Neutrophil (primary cell): ENCODE data around the gene RNF144A.

Experiments used
- H3K27ac ChIP-seq: fragments of 200-600 bp; sonication (generic); 2 replicates; pipeline ENCODE4 v1.5.1; 2016; ENCODE audit warnings: mild to moderate bottlenecking, moderate library complexity
- H3K27me3 ChIP-seq: fragments of 200-600 bp; sonication (generic); 2 replicates; pipeline ENCODE4 v1.6.0; 2016; ENCODE audit warnings: mild to moderate bottlenecking
- H3K36me3 ChIP-seq: fragments of 200-600 bp; sonication (generic); 2 replicates; pipeline ENCODE4 v1.5.1; 2017
- H3K4me1 ChIP-seq, 2 experiments: fragments of 200-600 bp in 1 of 2; sonication (generic) in 1 of 2; 1 replicate in 1 of 2; 2 replicates in 1 of 2; pipeline versions ENCODE4 v1.5.1 to v1.6.1; 2013 to 2016; ENCODE audit warnings: low read depth in 1 of 2, low read length in 1 of 2, mild to moderate bottlenecking in 1 of 2, moderate library complexity in 1 of 2; ENCODE audit not compliant: control insufficient read depth in 1 of 2, insufficient read depth in 1 of 2
- H3K4me3 ChIP-seq, 2 experiments: fragments of 200-600 bp in 1 of 2; sonication (generic) in 1 of 2; 1 replicate in 1 of 2; 2 replicates in 1 of 2; pipeline ENCODE4 v1.5.1; 2013 to 2016; ENCODE audit warnings: low read depth in 1 of 2, low read length in 1 of 2, mild to moderate bottlenecking in 1 of 2, moderate library complexity in 1 of 2
- H3K9me3 ChIP-seq: fragments of 200-600 bp; sonication (generic); 2 replicates; pipeline ENCODE4 v1.5.1; 2016
- TF ChIP-seq, protein P1 (sequence below): fragments of 200-600 bp; sonication (generic); IDR thresholded peaks from 2 replicates; pipeline ENCODE4 v1.5.1; 2016; ENCODE audit warnings: antibody characterized with exemption

RNF144A gene

DNA sequence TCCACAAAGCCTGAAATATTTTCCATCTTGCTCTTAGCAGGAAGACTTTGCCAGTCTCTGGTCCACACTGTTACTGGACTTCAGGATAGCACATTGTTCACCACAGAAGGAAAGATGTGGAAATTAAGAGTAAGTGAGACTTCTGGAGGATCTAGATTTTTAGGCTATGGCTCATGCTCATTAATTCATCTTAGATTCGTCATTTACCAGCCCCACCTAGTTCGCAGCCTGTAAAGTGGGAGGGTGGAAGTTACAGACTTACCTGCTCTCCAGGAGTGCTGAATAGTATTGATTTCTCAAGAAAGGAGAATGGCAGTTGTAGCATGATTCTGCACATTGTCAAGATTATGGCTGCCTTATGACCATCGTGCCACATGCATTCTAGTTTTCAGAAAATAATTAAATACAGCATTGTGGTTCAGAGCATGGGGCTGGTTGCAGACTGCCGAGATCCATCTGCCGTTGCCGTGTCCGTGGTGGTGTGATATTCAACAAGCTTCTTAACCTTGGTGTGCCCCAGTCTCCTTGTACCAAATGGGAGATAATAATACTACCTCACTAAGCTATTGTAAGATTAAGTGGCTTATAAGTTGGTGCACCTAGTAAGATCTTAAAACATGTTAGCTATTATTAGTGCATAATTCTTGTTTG is 56.8 kb downstream of the RNF144A start:
- Histone ChIP-seq H3K27ac (no peak overlapping the region), H3K36me3 (peaks cover 5% of the 10 kb centered on the region), H3K4me3 (no peak overlapping the region)

DNA sequence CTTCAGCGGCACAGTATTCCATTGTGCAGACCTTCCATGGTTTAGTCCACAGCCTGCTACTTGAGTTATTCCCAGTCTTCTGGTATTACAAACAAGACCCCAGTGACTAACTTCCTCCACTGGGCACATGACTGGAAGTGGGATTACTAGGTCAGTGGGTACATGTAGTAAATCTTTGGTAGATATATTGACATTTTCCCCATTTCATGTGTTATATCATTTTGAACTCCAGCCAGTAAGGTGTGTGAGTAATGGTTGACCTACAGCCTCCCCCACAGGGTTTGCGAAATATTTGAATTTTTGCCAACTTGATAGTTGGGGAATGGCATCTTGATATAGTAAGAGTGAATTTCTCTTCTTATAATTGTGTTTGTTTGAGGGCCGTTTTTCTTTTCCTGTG is 58.8 kb downstream of the RNF144A start:
- peaks cover 5% of the 10 kb centered on the region for H3K36me3 ChIP-seq
- H3K27ac ChIP-seq = no peak overlapping the region
- TF ChIP-seq, protein P1, sequence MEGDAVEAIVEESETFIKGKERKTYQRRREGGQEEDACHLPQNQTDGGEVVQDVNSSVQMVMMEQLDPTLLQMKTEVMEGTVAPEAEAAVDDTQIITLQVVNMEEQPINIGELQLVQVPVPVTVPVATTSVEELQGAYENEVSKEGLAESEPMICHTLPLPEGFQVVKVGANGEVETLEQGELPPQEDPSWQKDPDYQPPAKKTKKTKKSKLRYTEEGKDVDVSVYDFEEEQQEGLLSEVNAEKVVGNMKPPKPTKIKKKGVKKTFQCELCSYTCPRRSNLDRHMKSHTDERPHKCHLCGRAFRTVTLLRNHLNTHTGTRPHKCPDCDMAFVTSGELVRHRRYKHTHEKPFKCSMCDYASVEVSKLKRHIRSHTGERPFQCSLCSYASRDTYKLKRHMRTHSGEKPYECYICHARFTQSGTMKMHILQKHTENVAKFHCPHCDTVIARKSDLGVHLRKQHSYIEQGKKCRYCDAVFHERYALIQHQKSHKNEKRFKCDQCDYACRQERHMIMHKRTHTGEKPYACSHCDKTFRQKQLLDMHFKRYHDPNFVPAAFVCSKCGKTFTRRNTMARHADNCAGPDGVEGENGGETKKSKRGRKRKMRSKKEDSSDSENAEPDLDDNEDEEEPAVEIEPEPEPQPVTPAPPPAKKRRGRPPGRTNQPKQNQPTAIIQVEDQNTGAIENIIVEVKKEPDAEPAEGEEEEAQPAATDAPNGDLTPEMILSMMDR = no peak
- H3K4me1 ChIP-seq = no peaks in the 10 kb centered on the region
- H3K9me3 ChIP-seq = no peaks in the 10 kb centered on the region
- no peak overlapping the region for H3K4me3 ChIP-seq
- no peaks in the 10 kb centered on the region for H3K27me3 ChIP-seq

More for the DNA sequence above, 56.8 kb downstream of the RNF144A start:
- Histone ChIP-seq H3K9me3 (no peaks in the 10 kb centered on the region), H3K27me3 (no peaks in the 10 kb centered on the region), H3K4me1 (no peaks in the 10 kb centered on the region)
- TF ChIP-seq, protein P1 = no peak

DNA sequence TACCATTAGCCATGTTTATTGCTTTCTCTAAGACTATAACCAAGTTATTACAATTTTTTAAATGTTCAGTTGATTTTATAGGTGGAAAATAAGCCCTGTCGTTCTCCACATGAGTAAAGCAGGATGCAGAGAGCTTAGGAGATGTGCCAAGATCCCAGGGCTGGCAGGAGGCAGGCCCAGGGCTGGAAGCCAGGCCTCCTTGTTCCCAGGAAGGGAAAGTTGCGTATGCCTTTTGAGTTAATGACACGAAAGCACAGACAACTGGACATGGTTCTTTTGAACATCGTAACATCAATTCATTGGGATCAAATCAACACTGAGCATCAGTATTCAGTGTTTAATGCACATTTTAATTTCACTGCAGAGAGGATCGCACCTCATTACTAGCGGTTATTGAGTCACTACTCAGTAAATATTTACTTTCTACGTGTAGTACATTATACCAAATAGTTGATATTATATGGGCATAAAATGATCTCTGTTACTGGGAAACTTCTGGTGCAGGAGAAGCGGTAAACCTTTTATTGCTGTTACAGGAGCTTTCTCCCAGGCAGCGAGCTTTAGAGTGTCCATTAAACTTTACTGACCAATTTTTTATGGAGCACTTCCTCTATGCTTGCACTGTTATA is 60.0 kb downstream of the RNF144A start:
- TF ChIP-seq, protein P1 = no peak
- H3K4me3 ChIP-seq = no peak overlapping the region
- H3K27me3 ChIP-seq = no peaks in the 10 kb centered on the region
- H3K27ac ChIP-seq = no peak overlapping the region
- H3K9me3 ChIP-seq = no peaks in the 10 kb centered on the region
- peaks cover 5% of the 10 kb centered on the region for H3K36me3 ChIP-seq
- peaks cover 0 to 4% of the 10 kb centered on the region in 2 experiments for H3K4me1 ChIP-seq

DNA sequence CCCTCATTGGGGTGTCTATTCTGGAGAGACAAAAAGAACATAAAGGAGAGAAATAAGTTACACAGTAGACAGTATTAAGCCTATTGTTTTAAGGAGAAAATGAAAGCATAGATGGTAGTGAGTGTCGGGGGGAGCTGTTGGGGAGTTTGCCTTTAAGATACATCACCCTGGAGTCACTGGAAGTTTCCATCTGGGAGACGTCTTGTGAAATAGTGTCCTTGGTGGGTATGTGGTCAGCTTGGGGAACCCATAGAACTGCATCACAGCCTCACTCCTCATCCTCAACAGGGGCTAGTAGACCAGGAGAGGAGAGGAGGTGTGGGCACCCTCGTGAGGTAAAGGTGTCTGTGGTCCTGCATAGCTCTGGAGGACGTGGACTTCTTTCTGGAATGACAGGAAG is 60.6 kb downstream of the RNF144A start:
- Histone ChIP-seq H3K27me3 (no peaks in the 10 kb centered on the region), H3K9me3 (no peaks in the 10 kb centered on the region), H3K4me1 (peaks cover 5 to 10% of the 10 kb centered on the region in 2 experiments), H3K4me3 (no peak overlapping the region), H3K27ac (no peak overlapping the region), H3K36me3 (peaks cover 5% of the 10 kb centered on the region)
- TF ChIP-seq, protein P1 = no peak

DNA sequence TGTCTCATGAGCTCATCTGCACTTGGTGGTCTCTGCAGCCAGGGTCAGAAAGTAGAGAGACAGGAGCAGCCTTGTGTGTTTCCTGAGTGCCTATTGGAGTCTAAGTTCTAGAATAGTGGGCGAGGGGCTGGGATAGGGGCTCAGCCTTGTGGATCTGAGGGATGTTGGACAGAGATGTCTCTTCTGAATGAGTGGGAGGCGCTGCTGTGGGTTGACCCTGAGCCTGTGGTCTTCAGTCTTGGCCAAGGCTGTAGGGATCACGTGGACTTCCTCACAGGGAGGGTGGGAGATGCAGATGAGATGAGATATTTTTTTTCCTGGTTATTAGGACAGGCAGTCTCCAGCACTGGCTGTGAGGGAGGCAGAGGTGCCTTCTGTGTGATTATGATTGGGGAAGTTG is 61.8 kb downstream of the RNF144A start:
- peaks cover under 1% of the 10 kb centered on the region for H3K36me3 ChIP-seq

More for the DNA sequence above, 61.8 kb downstream of the RNF144A start:
- Histone ChIP-seq H3K9me3 (no peaks in the 10 kb centered on the region), H3K27ac (no peak overlapping the region), H3K27me3 (no peaks in the 10 kb centered on the region), H3K4me1 (peaks cover 14 to 20% of the 10 kb centered on the region in 2 experiments), H3K4me3 (no peak overlapping the region)
- TF ChIP-seq, protein P1 = no peak
